Activated CD4-positive, alpha-beta T cell treated with anti-CD3 and anti-CD28 coated beads, Interleukin-2, Interleukin-4, amounts not matched to agents 100 ng/mL and 50 ng/mL, durations not matched to agents 16 hours and 8 hours (primary cell): ENCODE measurements around the gene SLC35A4.

Experiments
- DNase-seq: peaks from one replicate; pipeline ENCODE4 v3.0.0-alpha.2; 2020; ENCODE audit warnings: low spot score

SLC35A4 gene, protein sequence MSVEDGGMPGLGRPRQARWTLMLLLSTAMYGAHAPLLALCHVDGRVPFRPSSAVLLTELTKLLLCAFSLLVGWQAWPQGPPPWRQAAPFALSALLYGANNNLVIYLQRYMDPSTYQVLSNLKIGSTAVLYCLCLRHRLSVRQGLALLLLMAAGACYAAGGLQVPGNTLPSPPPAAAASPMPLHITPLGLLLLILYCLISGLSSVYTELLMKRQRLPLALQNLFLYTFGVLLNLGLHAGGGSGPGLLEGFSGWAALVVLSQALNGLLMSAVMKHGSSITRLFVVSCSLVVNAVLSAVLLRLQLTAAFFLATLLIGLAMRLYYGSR

GRCh38 chr5:140564196-140565023, at the start of gene SLC35A4, which contains the start of gene APBB3:
SLC35A4 (plus strand) TSS chr5:140564828; CDS start chr5:140567170, 2,342 bp downstream.
APBB3 (minus strand) TSS chr5:140564598; CDS start chr5:140564245, 353 bp downstream.
- peak; percentile 98 for DNase-seq

- no peak for DNase-seq
These were observed 40.6 kb upstream of the SLC35A4 start for GRCh38 chr5:140524003-140524402.

DNA sequence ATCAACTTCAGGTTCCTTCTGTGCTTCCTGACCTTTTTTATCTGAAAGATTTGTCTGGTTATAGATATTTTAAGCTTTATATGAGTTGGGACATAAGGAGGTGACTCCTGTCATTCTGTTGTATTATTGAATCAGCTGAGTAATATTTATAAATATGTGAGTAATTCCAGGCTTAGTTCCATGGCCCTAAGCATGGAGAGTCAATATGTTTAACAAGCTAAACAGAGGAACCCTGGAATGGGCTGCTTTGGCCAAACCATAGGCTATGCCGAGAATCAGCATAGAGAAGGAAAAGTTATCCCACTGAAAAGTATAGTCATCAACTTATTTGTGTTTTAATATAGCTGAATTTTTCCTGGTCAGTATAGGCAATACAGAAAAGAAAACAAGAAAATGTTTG, 24.4 kb upstream of the SLC35A4 start:
- no peak for DNase-seq

DNA sequence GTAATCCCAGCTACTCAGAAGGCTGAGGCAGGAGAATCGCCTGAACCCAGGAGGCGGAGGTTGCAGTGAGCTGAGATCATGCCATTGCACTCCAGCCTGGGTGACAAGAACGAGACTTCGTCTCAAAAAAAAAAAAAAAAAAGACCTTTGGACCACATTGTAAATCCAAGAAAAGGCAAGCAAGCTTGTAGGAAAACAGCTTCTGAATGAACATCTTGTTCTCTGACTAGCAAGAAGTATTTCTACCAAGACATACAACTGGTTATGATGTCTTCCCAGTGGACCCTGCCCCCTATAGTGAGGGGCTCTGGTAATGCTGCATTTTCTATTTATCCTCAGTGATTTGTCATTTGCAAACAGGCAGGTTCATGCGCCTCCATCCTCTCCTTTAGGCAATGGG, 21.7 kb upstream of the SLC35A4 start:
- no peak for DNase-seq

DNA sequence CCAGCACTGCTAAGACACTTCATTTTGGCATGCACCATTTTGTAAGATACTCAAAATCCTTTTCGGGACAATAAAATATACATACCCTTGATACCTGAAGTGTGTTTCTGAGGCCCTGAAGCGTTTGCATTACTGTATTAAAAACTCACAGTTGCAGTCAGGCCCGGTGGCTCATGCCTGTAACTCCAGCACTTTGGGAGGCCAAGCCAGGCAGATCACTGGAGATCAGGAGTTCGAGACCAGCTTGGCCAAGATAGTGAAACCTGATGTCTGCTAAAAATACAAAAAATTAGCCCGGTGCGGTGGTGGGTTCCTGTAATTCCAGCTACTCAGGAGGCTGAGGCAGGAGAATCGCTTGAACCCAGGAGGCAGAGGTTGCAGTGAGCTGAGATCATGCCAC, 19.6 kb upstream of the SLC35A4 start:
- DNase-seq: no peak

- DNase-seq: no peak
These were observed 19.0 kb upstream of the SLC35A4 start for GRCh38 chr5:140545606-140546005.

DNA sequence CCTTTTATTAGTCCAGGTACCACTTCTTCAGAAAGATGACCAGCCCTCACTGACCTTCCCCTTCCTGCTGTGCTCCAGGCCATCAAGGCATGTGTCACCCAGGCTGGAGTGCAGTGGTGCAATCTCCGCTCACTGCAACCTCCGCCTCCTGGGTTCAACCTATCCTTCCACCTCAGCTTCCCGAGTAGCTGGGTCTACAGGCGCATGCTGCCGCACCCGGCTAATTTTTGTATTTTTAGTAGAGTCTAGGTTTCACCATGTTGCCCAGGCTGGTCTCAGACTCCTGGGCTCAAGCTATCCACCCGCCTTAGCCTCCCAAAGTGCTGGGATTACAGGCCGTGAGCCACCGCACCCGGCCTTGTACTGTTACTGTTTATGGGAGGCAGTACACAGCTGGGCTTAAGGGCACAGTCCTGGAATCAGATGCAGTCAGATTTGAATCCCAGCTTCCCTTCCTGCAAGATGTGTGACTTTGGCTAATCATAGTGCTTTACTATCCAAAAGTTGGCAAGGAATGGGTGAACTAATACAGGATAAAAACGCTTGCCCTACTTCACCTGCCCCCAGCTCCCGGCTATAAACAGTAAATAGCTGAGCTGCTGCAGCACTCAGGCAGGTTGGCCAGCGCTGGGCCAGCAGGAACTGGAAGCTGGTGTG, 17.6 kb upstream of the SLC35A4 start:
- DNase-seq: no peak

DNA sequence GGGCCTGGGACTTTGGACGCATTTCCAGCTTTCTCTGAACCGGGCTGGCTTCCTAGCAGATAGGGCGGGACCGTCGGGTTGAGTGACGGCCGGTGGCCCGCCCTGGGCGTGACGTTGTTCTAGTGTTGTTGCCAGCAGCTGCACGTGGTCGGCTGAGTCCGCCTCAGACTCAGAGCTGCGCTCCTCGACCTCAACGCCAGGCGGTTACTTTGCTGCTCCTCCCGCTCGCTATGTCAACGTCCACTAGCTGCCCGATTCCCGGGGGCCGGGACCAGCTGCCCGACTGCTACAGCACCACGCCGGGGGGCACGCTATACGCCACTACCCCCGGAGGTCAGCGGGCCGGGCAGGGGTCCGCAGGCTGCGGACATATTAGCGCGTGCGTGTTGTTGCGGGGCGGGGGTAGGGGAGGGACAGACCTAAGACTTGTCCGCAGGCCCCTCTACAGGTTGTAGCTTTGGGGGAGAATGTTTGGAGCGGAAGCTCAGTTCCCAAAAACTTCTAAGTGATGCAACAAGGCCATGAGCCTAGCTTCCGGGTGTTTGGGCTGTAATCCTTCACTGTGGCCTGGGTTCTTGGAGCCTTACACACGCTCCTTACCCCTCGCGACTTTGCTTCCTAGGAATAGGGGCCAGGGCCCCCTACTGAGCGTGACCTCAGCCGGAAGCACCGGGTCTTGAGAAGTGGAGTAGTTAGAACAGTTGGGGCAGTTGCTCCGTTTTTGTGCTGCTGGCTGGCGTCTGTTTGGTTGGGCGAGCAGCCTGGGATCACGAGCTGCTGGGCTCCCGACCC, 16.9 kb upstream of the SLC35A4 start, which contains the start of gene EIF4EBP3:
TSS of gene EIF4EBP3 (plus strand) at position 155 of the 792 bp plus-strand sequence. CDS start at position 231, 76 bp downstream.
- peak; percentile 84 for DNase-seq

- DNase-seq: no peak
These were observed 16.3 kb upstream of the SLC35A4 start for GRCh38 chr5:140548300-140548688.

- no peak for DNase-seq
These were observed 15.8 kb upstream of the SLC35A4 start for GRCh38 chr5:140548791-140549190.

DNA sequence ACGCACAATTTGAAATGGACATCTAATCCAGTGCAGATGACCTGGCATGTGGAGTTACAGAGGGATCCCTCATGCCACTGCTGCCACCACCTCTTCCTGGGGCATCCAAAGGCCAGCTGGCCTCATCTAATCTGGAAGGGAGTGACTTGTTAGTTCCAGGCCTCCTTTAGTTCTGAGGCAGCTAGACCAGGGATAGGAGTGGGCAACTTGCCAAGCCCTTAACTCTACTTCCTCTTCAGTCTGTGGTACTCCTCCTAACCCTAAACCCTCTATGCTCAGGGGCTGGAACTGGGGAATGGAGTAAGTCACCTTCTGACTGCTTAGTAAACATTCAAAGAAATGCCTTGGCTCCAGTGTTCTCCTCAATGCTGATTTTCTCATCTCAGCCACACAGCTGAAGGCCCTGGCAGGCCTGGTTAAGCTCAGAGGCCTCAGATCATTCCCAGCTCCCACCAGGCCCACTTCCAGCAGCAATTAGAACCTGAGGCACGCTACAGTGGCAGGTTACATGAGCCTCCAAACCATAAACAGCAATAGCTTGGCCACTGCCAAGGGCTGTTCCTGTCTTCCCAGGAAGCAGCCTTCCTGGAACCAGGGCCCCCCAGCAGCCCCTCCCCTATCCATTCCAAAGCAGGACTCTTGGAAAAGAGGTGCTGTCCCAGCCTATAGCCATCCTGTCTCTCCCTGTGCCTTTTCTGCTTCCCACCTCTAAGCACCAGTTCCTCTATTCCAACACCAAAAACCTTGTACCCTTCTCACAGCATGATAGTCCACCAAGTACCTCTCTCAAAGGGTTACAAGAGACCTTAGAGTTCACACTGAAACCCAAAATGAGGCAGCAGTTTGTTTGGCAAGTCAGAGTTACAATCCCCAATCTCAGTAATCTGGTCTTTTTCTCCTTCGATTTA, 15.1 kb upstream of the SLC35A4 start:
- DNase-seq: no peak

DNA sequence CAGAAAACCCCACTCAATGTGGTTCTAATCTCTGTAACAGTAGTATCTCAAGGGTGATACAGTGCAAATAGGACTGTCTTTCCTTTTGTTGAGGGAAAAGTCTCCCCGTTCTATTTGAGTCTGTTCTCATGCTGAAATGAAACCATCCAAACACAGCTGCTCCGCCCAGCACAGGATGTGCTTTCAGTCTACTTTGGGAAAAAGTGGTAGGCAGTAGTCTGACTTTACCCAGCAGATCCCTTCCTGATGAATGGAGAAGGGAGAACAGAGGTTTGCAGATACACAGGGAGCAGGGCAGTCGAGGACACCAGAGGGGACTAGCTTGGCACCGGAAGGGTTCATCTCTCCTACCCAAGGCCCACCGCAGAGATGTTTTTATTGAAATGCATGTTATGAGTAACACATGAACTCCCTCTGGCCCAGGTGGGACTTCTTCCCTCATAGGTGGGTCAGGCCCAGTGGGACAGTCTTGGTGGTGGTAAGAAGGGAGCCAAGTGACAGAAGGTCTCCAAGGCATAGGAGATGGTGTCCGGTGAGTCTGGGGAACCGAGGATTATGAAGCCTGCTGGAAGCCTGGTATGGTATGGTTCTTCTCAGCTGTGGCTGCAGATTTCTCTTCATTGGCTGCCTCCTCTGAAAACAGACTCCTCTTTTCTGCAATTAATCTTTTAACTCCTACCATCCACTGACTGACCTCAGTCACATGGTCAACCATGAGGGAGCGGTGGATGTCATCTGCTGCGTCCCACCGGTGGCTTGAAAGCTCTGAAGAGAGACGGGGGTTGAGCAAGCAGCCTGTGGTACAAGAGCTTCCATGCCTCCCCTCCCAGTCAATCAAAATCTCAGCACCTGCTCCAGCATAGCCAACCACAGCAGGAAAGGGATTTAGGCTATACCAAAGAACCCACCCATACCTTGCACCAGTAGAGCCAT, 14.2 kb upstream of the SLC35A4 start:
- no peak for DNase-seq

DNA sequence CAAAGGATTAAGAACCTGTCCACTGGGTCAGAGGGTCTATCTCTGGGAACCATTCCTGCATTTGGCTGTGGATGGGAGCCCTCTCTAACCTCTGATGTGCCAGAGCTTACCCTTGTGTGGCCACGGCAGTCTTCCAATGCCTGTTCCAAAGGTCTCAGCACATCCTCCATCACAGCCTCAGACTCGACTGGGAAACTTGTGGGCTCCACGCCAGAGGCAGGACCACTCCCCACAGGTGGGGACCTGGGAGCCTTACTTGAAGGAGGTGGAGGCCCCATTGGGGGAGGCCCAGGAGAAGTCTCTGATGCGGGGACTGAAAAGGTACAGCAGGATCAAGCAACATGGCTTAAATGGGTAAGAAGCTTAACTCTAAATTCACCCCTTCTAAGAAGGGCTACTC, 12.8 kb upstream of the SLC35A4 start:
- DNase-seq: no peak

- DNase-seq: peak; percentile 49
These were observed 11.0 kb upstream of the SLC35A4 start for GRCh38 chr5:140553657-140554056.

DNA sequence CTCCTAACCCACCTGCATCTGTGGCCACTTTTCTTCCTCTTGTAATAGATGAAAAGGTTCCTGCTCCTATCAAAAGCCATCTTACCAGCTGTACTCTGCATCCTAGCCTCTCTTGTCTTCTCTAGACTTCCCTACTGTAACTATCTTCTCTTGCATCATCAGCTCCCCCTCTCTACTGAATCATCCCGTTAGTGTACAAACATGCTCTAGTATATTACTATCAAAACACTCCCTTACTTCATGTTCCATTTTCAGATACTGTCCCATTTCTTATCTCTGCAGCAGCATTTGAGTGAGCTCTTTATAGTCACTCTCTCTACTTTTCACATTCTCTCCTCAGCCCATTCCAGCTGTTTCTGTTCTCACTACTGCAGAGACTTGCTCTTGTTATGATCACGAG, 10.2 kb upstream of the SLC35A4 start:
- no peak for DNase-seq

GRCh38 chr5:140555747-140556312, 8.8 kb upstream of the SLC35A4 start:
- no peak for DNase-seq

DNA sequence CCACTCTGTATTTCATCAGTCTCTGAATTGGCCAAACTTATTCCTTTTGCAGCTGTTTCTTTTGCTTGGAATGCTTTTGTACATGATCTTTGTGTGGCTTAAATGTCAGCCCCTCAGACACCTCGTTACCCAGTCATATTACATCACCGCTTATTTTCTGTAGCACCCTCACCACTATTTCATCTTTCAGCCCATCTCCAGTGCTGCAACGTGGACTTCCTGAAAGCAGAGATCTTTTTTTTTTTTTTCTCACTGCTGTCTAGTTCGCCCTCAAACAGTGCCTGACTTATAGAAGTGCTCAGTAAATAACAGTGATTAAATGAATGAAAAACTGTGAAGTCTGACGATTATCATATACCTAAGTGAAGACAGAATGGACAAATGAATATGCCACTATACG, 8.2 kb upstream of the SLC35A4 start:
- DNase-seq: no peak

GRCh38 chr5:140557136-140557805, 7.4 kb upstream of the SLC35A4 start, which contains the start of gene SRA1:
SRA1 (minus strand) TSS chr5:140557473; CDS start chr5:140557452, 21 bp downstream.
- peak; percentile 90 for DNase-seq
